ENCODE measurements around the gene TRMT11.

Gene TRMT11

DNA sequence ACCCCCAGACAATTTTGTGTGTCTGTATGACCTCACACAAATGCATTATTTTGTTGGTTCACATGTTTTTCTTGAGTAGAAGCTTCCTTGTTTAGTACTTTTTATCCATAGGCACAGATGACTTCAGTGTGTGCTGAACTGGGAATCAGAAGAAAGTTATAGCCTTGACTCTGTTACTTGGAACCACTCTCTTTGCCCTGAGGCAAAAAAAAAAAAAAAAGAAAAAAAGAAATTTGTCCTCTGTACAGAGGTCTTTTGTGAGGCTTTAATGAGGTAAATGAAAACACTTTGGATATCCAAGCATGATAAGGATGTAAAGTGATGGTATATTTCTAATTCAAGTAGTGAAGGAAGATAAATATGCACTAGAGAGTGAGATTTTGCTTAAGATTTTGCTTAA, 51.9 kb downstream of the TRMT11 start:
- Histone ChIP-seq H3K27me3 (ENCODE audit: control insufficient read depth in 5 of 5, insufficient read depth in 4 of 5, low read length in 5 of 5) (no peaks in the 10 kb centered on the region), H3K4me1 (ENCODE audit: control insufficient read depth in 5 of 5, insufficient read depth in 5 of 5, low read length in 5 of 5) (peaks cover 0 to 10% (median 9%) of the 10 kb centered on the region in 5 donors), H3K36me3 (ENCODE audit: control insufficient read depth in 5 of 5, insufficient read depth in 5 of 5, low read length in 5 of 5) (peaks cover 0 to 5% (median 3%) of the 10 kb centered on the region in 5 donors), H3K9ac (ENCODE audit: low read length in 5 of 5) (no peak overlapping the region), H3K27ac (ENCODE audit: low read depth, low read length) (no peak overlapping the region), H3K9me3 (ENCODE audit: control insufficient read depth in 5 of 5, low read length in 5 of 5) (no peaks in the 10 kb centered on the region), H3K4me3 (ENCODE audit: low read depth in 1 of 5, low read length in 5 of 5) (no peak overlapping the region)

DNA sequence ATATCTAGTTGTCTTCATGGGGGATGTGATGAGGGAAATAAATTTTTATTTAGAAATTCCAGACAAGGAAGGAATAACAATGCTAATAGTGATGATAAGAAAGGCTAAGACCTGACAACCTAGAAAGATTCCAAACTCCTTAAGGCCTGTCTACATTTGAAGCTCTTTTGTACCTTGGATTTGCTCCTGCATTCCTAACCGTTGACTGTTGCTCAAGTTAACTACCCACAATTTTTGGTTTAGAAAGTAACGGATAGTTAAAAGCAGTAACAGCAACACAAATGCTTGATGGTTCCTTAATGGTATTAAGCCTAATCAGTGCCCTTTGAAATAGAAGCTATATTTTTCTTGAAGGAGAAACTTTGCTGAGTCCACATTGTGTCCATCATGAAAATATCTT, 52.9 kb downstream of the TRMT11 start:
- Histone ChIP-seq H3K9me3 (ENCODE audit: control insufficient read depth in 5 of 5, low read length in 5 of 5) (peaks cover 0 to 1% (median 0%) of the 10 kb centered on the region in 5 donors), H3K36me3 (ENCODE audit: control insufficient read depth in 5 of 5, insufficient read depth in 5 of 5, low read length in 5 of 5) (peaks cover 0 to 5% (median 3%) of the 10 kb centered on the region in 5 donors), H3K4me3 (ENCODE audit: low read depth in 1 of 5, low read length in 5 of 5) (no peak overlapping the region), H3K27me3 (ENCODE audit: control insufficient read depth in 5 of 5, insufficient read depth in 4 of 5, low read length in 5 of 5) (no peaks in the 10 kb centered on the region), H3K4me1 (ENCODE audit: control insufficient read depth in 5 of 5, insufficient read depth in 5 of 5, low read length in 5 of 5) (peaks cover 0 to 10% (median 3%) of the 10 kb centered on the region in 5 donors), H3K9ac (ENCODE audit: low read length in 5 of 5) (no peak overlapping the region), H3K27ac (ENCODE audit: low read depth, low read length) (no peak overlapping the region)

DNA sequence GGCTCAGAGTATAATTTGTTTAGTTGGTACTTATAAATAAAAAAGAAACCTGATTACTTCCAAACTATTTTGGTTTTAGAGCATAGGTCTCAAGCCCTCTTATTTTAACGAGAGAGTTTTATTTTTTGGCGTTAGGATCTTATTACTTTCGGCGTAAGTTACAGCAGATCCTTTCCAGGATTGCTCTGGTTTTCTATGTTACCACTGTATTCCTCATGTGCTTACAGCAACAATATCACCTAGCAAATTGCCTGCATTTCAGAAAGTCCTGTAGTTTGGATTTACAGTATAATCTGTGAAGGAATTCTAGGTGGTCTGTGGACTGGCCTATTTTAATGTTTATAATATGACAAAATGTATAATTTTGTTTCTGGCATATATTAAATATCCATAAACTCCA, 54.1 kb downstream of the TRMT11 start:
- Histone ChIP-seq H3K9ac (ENCODE audit: low read length in 5 of 5) (no peak overlapping the region), H3K36me3 (ENCODE audit: control insufficient read depth in 5 of 5, insufficient read depth in 5 of 5, low read length in 5 of 5) (peaks cover 0 to 5% (median 3%) of the 10 kb centered on the region in 5 donors), H3K4me3 (ENCODE audit: low read depth in 1 of 5, low read length in 5 of 5) (no peak overlapping the region), H3K4me1 (ENCODE audit: control insufficient read depth in 5 of 5, insufficient read depth in 5 of 5, low read length in 5 of 5) (peaks cover 0 to 10% (median 3%) of the 10 kb centered on the region in 5 donors), H3K27me3 (ENCODE audit: control insufficient read depth in 5 of 5, insufficient read depth in 4 of 5, low read length in 5 of 5) (no peaks in the 10 kb centered on the region), H3K27ac (ENCODE audit: low read depth, low read length) (no peak overlapping the region), H3K9me3 (ENCODE audit: control insufficient read depth in 5 of 5, low read length in 5 of 5) (peaks cover 0 to 5% (median 0%) of the 10 kb centered on the region in 5 donors)

DNA sequence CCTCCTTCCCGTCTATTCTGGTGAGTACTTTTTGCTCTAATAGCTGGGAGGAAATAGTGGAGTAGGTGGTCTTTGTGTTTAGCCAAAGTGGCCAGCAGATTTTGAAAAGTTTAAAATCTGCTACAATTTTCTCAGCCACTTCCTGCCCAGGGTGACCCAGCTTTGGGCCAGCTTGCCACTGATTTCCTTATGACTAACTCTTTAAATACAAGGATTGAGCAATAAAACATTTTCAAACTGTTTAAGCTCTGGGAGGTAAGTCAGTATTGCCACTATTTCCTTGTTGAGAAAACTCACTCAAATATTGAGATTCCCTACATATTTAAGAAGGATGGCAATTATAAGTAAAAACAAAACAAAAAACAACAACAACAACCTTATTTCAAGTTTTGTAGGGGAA, 54.5 kb downstream of the TRMT11 start:
- Histone ChIP-seq H3K27me3 (ENCODE audit: control insufficient read depth in 5 of 5, insufficient read depth in 4 of 5, low read length in 5 of 5) (no peaks in the 10 kb centered on the region), H3K9me3 (ENCODE audit: control insufficient read depth in 5 of 5, low read length in 5 of 5) (peaks cover 0 to 5% (median 0%) of the 10 kb centered on the region in 5 donors), H3K4me1 (ENCODE audit: control insufficient read depth in 5 of 5, insufficient read depth in 5 of 5, low read length in 5 of 5) (peaks cover 0 to 10% (median 3%) of the 10 kb centered on the region in 5 donors), H3K9ac (ENCODE audit: low read length in 5 of 5) (no peak overlapping the region), H3K36me3 (ENCODE audit: control insufficient read depth in 5 of 5, insufficient read depth in 5 of 5, low read length in 5 of 5) (peaks cover 0 to 5% (median 3%) of the 10 kb centered on the region in 5 donors), H3K4me3 (ENCODE audit: low read depth in 1 of 5, low read length in 5 of 5) (no peak overlapping the region), H3K27ac (ENCODE audit: low read depth, low read length) (no peak overlapping the region)

DNA sequence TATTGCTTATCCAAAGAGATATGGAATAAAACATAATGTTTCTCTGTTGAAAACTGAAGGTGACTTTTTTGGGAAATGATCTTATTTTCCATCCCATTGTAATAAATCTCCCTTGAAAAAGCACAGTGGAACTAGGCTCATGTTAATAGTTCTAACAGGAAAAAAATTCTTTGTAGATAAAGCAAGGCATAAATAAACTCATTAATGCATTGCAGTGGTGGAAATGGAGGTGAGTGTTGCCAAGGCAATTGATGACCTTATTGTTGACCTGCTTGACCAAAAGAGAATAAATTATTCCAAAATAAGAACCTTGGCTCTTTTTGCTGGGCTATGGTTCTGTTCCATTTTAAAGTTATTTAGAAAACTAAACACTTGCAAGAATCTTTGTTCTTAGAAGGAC, 55.2 kb downstream of the TRMT11 start:
- peaks cover 0 to 3% (median 2%) of the 10 kb centered on the region in 5 donors for H3K36me3 ChIP-seq (ENCODE audit: control insufficient read depth in 5 of 5, insufficient read depth in 5 of 5, low read length in 5 of 5)
- peaks cover 0 to 5% (median 0%) of the 10 kb centered on the region in 5 donors for H3K9me3 ChIP-seq (ENCODE audit: control insufficient read depth in 5 of 5, low read length in 5 of 5)
- no peak overlapping the region for H3K27ac ChIP-seq (ENCODE audit: low read depth, low read length)
- H3K4me3 ChIP-seq (ENCODE audit: low read depth in 1 of 5, low read length in 5 of 5): no peak overlapping the region
- H3K4me1 ChIP-seq (ENCODE audit: control insufficient read depth in 5 of 5, insufficient read depth in 5 of 5, low read length in 5 of 5): peaks cover 0 to 10% (median 3%) of the 10 kb centered on the region in 5 donors
- no peaks in the 10 kb centered on the region for H3K27me3 ChIP-seq (ENCODE audit: control insufficient read depth in 5 of 5, insufficient read depth in 4 of 5, low read length in 5 of 5)
- H3K9ac ChIP-seq (ENCODE audit: low read length in 5 of 5): no peak overlapping the region

DNA sequence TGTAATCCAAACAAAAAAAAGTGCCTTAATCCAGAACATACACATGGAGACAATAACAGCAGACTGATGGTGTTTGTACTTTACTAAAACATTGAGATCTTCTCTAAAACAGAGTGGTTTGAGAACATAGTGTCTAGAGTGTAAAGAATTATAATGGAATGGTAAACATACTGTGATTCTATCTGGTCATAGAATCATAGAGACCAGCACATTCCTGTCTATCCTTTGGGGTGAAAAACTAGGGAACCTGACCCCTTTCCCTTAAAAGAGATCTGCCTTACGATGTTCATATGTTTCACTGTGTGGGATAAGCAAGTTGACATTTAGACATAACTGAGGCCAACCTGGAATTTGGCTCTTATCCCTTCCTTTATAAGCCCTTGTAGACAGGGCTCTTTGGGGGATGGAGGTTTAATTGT, 55.7 kb downstream of the TRMT11 start:
- Histone ChIP-seq H3K36me3 (ENCODE audit: control insufficient read depth in 5 of 5, insufficient read depth in 5 of 5, low read length in 5 of 5) (peaks cover 0 to 3% (median 0%) of the 10 kb centered on the region in 5 donors), H3K4me3 (ENCODE audit: low read depth in 1 of 5, low read length in 5 of 5) (no peak overlapping the region)

DNA sequence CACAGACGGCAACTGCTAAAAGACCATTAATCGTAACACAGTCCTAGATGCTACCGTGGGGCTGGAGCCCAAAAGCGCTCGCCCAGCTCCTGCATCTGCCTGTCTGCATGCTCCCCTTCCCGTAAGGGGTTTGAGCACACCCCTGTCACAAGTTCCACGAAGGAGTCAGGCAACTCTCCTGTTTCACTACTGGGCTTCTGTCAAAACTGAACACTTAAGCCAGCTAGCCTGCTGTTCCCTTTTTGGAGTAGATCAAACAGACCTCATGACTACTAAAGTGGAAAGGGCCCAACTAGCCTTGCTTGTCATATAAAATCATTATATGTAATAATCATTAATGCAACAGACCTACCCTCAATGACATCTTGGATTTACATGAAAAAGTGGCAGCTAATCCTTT, 61.3 kb downstream of the TRMT11 start:
- peaks cover 0 to 5% (median 0%) of the 10 kb centered on the region in 5 donors for H3K9me3 ChIP-seq (ENCODE audit: control insufficient read depth in 5 of 5, low read length in 5 of 5)

More for the DNA sequence above, 55.7 kb downstream of the TRMT11 start:
- Histone ChIP-seq H3K27me3 (ENCODE audit: control insufficient read depth in 5 of 5, insufficient read depth in 4 of 5, low read length in 5 of 5) (no peaks in the 10 kb centered on the region), H3K9me3 (ENCODE audit: control insufficient read depth in 5 of 5, low read length in 5 of 5) (peaks cover 0 to 5% (median 0%) of the 10 kb centered on the region in 5 donors), H3K27ac (ENCODE audit: low read depth, low read length) (no peak overlapping the region), H3K4me1 (ENCODE audit: control insufficient read depth in 5 of 5, insufficient read depth in 5 of 5, low read length in 5 of 5) (peaks cover 0 to 10% (median 3%) of the 10 kb centered on the region in 5 donors), H3K9ac (ENCODE audit: low read length in 5 of 5) (no peak overlapping the region)

DNA sequence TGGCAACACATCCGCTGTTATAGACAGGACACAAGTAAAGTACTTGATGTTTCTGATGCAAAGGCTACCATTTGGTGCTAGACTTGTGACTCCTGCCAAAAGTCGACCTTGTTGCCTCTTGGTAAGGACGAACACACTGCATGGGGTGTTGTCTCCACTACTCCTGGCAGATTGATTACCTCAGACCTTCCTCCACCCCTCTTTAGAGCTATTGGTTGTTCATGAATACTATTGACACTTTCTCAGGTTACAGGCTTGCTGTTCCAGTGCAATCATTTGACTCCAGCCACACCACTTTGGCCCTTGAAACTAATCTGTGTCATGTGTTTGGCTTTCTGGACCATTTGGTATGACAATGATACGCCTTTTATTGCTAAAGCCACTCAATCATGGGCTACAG, 62.3 kb downstream of the TRMT11 start:
- Histone ChIP-seq H3K4me1 (ENCODE audit: control insufficient read depth in 5 of 5, insufficient read depth in 5 of 5, low read length in 5 of 5) (peaks cover 0 to 22% (median 15%) of the 10 kb centered on the region in 5 donors), H3K9me3 (ENCODE audit: control insufficient read depth in 5 of 5, low read length in 5 of 5) (peaks cover 0 to 5% (median 0%) of the 10 kb centered on the region in 5 donors), H3K4me3 (ENCODE audit: low read depth in 1 of 5, low read length in 5 of 5) (no peak overlapping the region), H3K9ac (ENCODE audit: low read length in 5 of 5) (no peak overlapping the region), H3K27me3 (ENCODE audit: control insufficient read depth in 5 of 5, insufficient read depth in 4 of 5, low read length in 5 of 5) (no peaks in the 10 kb centered on the region), H3K36me3 (ENCODE audit: control insufficient read depth in 5 of 5, insufficient read depth in 5 of 5, low read length in 5 of 5) (peaks cover 0 to 18% (median 4%) of the 10 kb centered on the region in 5 donors), H3K27ac (ENCODE audit: low read depth, low read length) (no peak overlapping the region)

More for the DNA sequence above, 61.3 kb downstream of the TRMT11 start:
- peaks cover 0 to 18% (median 4%) of the 10 kb centered on the region in 5 donors for H3K36me3 ChIP-seq (ENCODE audit: control insufficient read depth in 5 of 5, insufficient read depth in 5 of 5, low read length in 5 of 5)
- H3K4me1 ChIP-seq (ENCODE audit: control insufficient read depth in 5 of 5, insufficient read depth in 5 of 5, low read length in 5 of 5): peaks cover 0 to 14% (median 7%) of the 10 kb centered on the region in 5 donors
- H3K9ac ChIP-seq (ENCODE audit: low read length in 5 of 5): no peak overlapping the region
- no peaks in the 10 kb centered on the region for H3K27me3 ChIP-seq (ENCODE audit: control insufficient read depth in 5 of 5, insufficient read depth in 4 of 5, low read length in 5 of 5)
- H3K27ac ChIP-seq (ENCODE audit: low read depth, low read length): no peak overlapping the region
- H3K4me3 ChIP-seq (ENCODE audit: low read depth in 1 of 5, low read length in 5 of 5): no peak overlapping the region

DNA sequence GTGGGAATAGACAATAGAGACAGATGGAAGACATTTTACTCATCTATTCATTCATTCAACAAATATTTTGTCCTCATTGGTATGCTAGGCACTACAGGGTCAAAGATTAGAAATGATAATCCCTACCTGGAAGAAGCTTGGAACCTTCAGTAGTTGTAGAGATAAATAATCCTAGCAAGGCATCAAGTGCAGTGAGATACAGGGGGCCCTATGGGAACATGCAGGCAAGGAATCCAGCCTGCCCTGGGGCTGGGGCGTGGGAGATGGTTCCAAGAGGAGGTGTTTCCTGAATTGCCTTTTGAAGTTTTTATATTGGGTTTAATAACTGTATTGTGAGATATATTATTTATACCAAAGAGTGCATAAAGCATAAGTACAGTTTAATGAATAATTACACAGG, 64.5 kb downstream of the TRMT11 start:
- H3K4me3 ChIP-seq (ENCODE audit: low read depth in 1 of 5, low read length in 5 of 5): no peak overlapping the region
- H3K36me3 ChIP-seq (ENCODE audit: control insufficient read depth in 5 of 5, insufficient read depth in 5 of 5, low read length in 5 of 5): peaks cover 0 to 18% (median 4%) of the 10 kb centered on the region in 5 donors
- no peak overlapping the region for H3K9ac ChIP-seq (ENCODE audit: low read length in 5 of 5)
- no peaks in the 10 kb centered on the region for H3K9me3 ChIP-seq (ENCODE audit: control insufficient read depth in 5 of 5, low read length in 5 of 5)
- H3K27ac ChIP-seq (ENCODE audit: low read depth, low read length): no peak overlapping the region
- peaks cover 2 to 38% (median 29%) of the 10 kb centered on the region in 5 donors for H3K4me1 ChIP-seq (ENCODE audit: control insufficient read depth in 5 of 5, insufficient read depth in 5 of 5, low read length in 5 of 5)
- no peaks in the 10 kb centered on the region for H3K27me3 ChIP-seq (ENCODE audit: control insufficient read depth in 5 of 5, insufficient read depth in 4 of 5, low read length in 5 of 5)

DNA sequence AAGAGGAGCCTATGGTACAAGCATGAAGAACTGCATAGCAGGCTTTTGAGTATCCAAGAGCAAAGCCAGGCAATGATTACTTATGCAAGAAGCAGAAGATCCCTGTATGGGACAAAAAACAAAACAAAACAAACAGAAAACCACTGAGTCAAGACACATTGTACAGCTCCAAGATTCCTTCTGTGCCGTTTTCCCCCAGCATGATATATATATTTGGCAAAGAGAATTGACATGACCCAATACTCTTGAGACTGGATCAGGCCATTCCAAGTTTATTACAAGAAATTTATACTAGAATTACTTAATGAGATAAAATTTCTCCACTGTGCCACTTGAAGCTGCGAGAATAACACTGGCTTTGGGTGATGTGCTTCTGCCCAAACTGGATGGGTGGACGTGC, 65.5 kb downstream of the TRMT11 start:
- H3K4me3 ChIP-seq (ENCODE audit: low read depth in 1 of 5, low read length in 5 of 5): no peak overlapping the region
- no peaks in the 10 kb centered on the region for H3K9me3 ChIP-seq (ENCODE audit: control insufficient read depth in 5 of 5, low read length in 5 of 5)
- H3K9ac ChIP-seq (ENCODE audit: low read length in 5 of 5): no peak overlapping the region
- H3K27me3 ChIP-seq (ENCODE audit: control insufficient read depth in 5 of 5, insufficient read depth in 4 of 5, low read length in 5 of 5): no peaks in the 10 kb centered on the region
- H3K4me1 ChIP-seq (ENCODE audit: control insufficient read depth in 5 of 5, insufficient read depth in 5 of 5, low read length in 5 of 5): peaks cover 2 to 38% (median 29%) of the 10 kb centered on the region in 5 donors
- H3K27ac ChIP-seq (ENCODE audit: low read depth, low read length): peak overlapping the region; percentile 74
- H3K36me3 ChIP-seq (ENCODE audit: control insufficient read depth in 5 of 5, insufficient read depth in 5 of 5, low read length in 5 of 5): peaks cover 0 to 18% (median 4%) of the 10 kb centered on the region in 5 donors

Measured in subcutaneous abdominal adipose tissue (tissue), 5 donors.